ENCODE results near the gene CACNA1B.

The CACNA1B gene

DNA sequence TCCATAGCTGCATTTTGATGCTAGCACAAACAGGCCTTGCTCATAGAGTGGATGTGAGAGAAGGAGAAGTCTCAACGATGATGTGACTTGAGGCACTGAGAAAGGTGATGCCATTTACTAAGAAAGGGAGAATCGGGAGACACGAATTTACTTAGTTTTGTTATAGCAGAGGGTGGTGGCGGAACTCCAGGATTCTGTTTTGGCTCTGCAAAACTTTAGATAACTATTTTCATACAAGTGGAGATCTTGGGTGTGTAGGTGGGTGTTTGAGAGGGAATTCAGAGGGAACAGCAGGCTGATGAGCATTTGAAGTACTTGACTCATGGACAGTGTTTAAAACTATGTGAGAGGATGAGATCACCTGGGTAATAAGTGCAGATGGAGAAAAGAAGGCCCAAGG is 43.2 kb downstream of the CACNA1B start:
- Histone ChIP-seq H3K36me3 (ENCODE audit: control insufficient read depth in 1 of 2, insufficient read depth in 2 of 2, low read length in 2 of 2) (no peaks in the 10 kb centered on the region), H3K9ac (ENCODE audit: low read depth in 1 of 2, low read length in 2 of 2) (no peak overlapping the region), H3K27ac (ENCODE audit: low read depth, low read length) (no peak overlapping the region)

DNA sequence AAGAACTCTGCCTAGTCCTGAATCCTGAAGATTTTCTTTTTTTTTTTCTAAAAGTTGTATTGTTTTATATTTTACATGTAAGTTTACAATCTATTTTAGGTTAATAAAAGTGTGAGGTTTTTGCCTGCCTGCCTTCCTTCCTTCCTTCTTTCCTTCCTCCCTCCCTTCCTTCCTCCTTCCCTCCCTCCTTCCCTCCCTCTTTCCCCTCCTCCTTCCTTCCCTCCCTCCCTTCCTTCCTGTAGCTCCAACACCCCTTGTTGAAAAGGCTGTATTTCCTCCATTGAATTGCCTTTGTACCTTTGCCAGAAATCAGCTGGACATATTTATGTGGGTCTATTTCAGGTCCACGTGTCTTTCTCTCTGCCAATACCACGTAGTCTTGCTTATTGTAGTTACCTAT is 46.6 kb downstream of the CACNA1B start:
- Histone ChIP-seq H3K27me3 (ENCODE audit: control insufficient read depth in 1 of 2, insufficient read depth in 2 of 2, low read length in 2 of 2) (no peaks in the 10 kb centered on the region), H3K9ac (ENCODE audit: low read depth in 1 of 2, low read length in 2 of 2) (no peak overlapping the region), H3K36me3 (ENCODE audit: control insufficient read depth in 1 of 2, insufficient read depth in 2 of 2, low read length in 2 of 2) (no peaks in the 10 kb centered on the region), H3K27ac (ENCODE audit: low read depth, low read length) (no peak overlapping the region), H3K4me3 (ENCODE audit: low read depth in 1 of 2, low read length in 2 of 2) (no peak overlapping the region), H3K9me3 (ENCODE audit: control insufficient read depth in 1 of 2, low read length in 2 of 2) (peaks cover 0 to 8% of the 10 kb centered on the region in 2 donors), H3K4me1 (ENCODE audit: control insufficient read depth in 1 of 2, insufficient read depth in 2 of 2, low read length in 2 of 2) (no peaks in the 10 kb centered on the region)

More for the DNA sequence above, 43.2 kb downstream of the CACNA1B start:
- no peaks in the 10 kb centered on the region for H3K9me3 ChIP-seq (ENCODE audit: control insufficient read depth in 1 of 2, low read length in 2 of 2)
- H3K4me3 ChIP-seq (ENCODE audit: low read depth in 1 of 2, low read length in 2 of 2) = no peak overlapping the region
- H3K27me3 ChIP-seq (ENCODE audit: control insufficient read depth in 1 of 2, insufficient read depth in 2 of 2, low read length in 2 of 2) = no peaks in the 10 kb centered on the region
- no peaks in the 10 kb centered on the region for H3K4me1 ChIP-seq (ENCODE audit: control insufficient read depth in 1 of 2, insufficient read depth in 2 of 2, low read length in 2 of 2)

DNA sequence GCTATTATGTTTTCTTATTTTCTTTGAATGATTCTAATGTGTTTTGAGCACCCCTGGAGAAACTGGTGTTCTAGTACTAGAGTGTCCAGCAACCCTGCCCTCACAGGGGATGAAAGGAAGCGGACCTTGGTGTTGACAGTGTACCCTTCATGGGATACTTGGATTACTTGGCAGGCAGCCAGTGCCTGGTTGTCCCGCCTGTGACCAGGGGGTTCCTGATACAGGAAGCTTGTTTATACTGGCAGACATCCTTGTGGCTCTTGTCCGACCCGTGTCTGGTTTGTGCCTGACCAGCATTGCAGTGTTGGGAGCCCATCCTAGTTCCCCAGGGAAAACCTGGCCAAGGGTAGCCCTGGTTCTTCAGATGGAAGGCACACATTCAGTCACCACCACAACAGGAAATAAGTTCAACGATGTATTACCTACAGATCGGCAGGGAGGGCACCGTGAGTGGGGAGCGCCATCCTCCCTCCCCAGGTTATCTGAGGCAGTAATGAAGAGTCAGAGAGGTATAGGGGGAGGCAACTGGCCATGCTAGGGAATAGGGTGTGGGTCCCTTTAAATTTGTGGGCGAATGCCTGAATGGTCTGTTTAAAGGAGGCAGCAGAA is 47.3 kb downstream of the CACNA1B start:
- Histone ChIP-seq H3K27ac (ENCODE audit: low read depth, low read length) (no peak overlapping the region), H3K9ac (ENCODE audit: low read depth in 1 of 2, low read length in 2 of 2) (no peak overlapping the region), H3K4me3 (ENCODE audit: low read depth in 1 of 2, low read length in 2 of 2) (no peak overlapping the region), H3K4me1 (ENCODE audit: control insufficient read depth in 1 of 2, insufficient read depth in 2 of 2, low read length in 2 of 2) (no peaks in the 10 kb centered on the region), H3K36me3 (ENCODE audit: control insufficient read depth in 1 of 2, insufficient read depth in 2 of 2, low read length in 2 of 2) (no peaks in the 10 kb centered on the region), H3K27me3 (ENCODE audit: control insufficient read depth in 1 of 2, insufficient read depth in 2 of 2, low read length in 2 of 2) (no peaks in the 10 kb centered on the region), H3K9me3 (ENCODE audit: control insufficient read depth in 1 of 2, low read length in 2 of 2) (peaks cover 0 to 8% of the 10 kb centered on the region in 2 donors)

DNA sequence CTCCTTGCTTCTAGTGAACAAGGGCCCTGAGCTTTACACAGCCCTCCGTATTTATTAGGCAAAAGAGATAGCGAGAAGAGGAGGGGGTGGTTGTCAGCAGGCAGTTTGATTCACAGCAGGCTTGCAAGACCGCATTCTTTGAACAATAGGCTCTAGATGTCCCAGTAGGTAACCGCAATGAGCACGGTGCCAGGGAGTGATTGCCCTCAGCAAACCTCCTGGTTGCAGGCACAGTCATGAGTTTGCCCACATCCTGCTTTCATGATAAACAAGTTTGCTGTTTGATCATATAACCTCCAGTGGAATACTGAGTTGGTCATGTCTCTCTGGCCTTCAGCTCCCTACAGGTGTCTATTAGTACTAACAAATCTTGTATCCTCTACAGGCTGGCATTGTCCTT is 66.1 kb downstream of the CACNA1B start:
- Histone ChIP-seq H3K9ac (ENCODE audit: low read depth in 1 of 2, low read length in 2 of 2) (no peak overlapping the region), H3K4me1 (ENCODE audit: control insufficient read depth in 1 of 2, insufficient read depth in 2 of 2, low read length in 2 of 2) (no peaks in the 10 kb centered on the region), H3K36me3 (ENCODE audit: control insufficient read depth in 1 of 2, insufficient read depth in 2 of 2, low read length in 2 of 2) (no peaks in the 10 kb centered on the region), H3K27ac (ENCODE audit: low read depth, low read length) (no peak overlapping the region), H3K27me3 (ENCODE audit: control insufficient read depth in 1 of 2, insufficient read depth in 2 of 2, low read length in 2 of 2) (no peaks in the 10 kb centered on the region), H3K4me3 (ENCODE audit: low read depth in 1 of 2, low read length in 2 of 2) (no peak overlapping the region), H3K9me3 (ENCODE audit: control insufficient read depth in 1 of 2, low read length in 2 of 2) (peaks cover 12 to 20% of the 10 kb centered on the region in 2 donors)

DNA sequence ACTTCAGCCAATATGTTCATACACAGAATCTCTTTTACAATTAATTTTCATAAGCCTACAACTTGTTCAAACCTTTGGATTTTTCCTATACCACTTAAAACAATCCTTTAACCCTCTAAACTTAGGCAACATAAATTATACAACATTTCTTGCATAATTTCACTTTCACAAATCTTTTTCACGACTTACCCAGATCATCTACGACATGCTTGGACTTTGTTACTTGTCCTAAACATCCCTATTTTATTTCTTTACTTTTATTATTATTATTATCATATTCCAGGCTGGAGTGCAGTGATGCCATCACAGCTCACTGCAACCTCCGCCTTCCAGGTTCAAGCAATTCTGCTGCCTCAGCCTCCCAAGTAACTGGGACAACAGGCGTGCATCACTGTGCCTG is 68.0 kb downstream of the CACNA1B start:
- Histone ChIP-seq H3K27ac (ENCODE audit: low read depth, low read length) (no peak overlapping the region), H3K9ac (ENCODE audit: low read depth in 1 of 2, low read length in 2 of 2) (no peak overlapping the region), H3K27me3 (ENCODE audit: control insufficient read depth in 1 of 2, insufficient read depth in 2 of 2, low read length in 2 of 2) (no peaks in the 10 kb centered on the region), H3K4me3 (ENCODE audit: low read depth in 1 of 2, low read length in 2 of 2) (no peak overlapping the region), H3K4me1 (ENCODE audit: control insufficient read depth in 1 of 2, insufficient read depth in 2 of 2, low read length in 2 of 2) (no peaks in the 10 kb centered on the region), H3K9me3 (ENCODE audit: control insufficient read depth in 1 of 2, low read length in 2 of 2) (peaks cover 12 to 20% of the 10 kb centered on the region in 2 donors), H3K36me3 (ENCODE audit: control insufficient read depth in 1 of 2, insufficient read depth in 2 of 2, low read length in 2 of 2) (no peaks in the 10 kb centered on the region)

DNA sequence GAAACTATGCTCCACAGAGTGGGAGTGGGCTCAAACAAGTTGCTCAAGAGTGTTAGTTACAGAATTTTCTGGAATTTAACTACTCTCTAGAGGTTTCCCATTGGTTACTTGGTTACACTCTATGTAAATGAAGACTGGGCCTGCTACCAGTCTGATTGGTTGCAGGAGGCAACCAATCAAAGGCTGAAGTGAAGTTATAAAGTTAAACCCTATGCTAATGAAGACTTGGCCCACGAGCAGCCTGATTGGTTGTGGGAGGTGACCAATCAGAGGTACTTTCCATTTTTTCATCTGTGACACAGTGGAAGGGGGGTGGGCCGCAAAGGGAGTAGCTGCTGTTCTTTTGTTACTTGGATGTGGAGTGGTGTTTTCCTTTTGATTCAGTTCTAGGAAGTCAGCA is 69.4 kb downstream of the CACNA1B start:
- Histone ChIP-seq H3K4me3 (ENCODE audit: low read depth in 1 of 2, low read length in 2 of 2) (no peak overlapping the region), H3K4me1 (ENCODE audit: control insufficient read depth in 1 of 2, insufficient read depth in 2 of 2, low read length in 2 of 2) (no peaks in the 10 kb centered on the region), H3K27me3 (ENCODE audit: control insufficient read depth in 1 of 2, insufficient read depth in 2 of 2, low read length in 2 of 2) (no peaks in the 10 kb centered on the region), H3K27ac (ENCODE audit: low read depth, low read length) (no peak overlapping the region), H3K9me3 (ENCODE audit: control insufficient read depth in 1 of 2, low read length in 2 of 2) (peaks cover 12 to 20% of the 10 kb centered on the region in 2 donors), H3K36me3 (ENCODE audit: control insufficient read depth in 1 of 2, insufficient read depth in 2 of 2, low read length in 2 of 2) (no peaks in the 10 kb centered on the region), H3K9ac (ENCODE audit: low read depth in 1 of 2, low read length in 2 of 2) (no peak overlapping the region)

DNA sequence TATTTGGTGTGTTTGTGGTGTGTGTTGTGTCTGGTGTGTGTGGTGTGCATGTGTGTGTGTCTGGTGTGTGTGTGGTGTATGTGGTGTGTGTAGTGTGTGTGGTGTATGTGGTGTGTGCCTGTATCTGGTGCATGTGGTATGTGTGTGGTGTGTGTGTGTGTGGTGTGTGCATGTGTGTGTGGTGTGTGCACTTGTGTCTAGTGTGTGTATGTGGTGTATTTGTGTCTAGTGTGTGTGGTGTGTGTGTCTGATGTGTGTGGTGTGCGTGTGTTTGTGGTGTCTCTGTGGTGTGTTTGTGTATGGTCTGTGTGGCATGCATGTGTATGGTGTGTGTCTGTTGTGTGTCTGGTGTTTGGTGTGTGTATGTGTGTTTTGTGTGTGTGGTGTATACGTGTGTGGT is 71.1 kb downstream of the CACNA1B start:
- H3K9ac ChIP-seq (ENCODE audit: low read depth in 1 of 2, low read length in 2 of 2) = no peak overlapping the region
- no peaks in the 10 kb centered on the region for H3K27me3 ChIP-seq (ENCODE audit: control insufficient read depth in 1 of 2, insufficient read depth in 2 of 2, low read length in 2 of 2)
- H3K4me1 ChIP-seq (ENCODE audit: control insufficient read depth in 1 of 2, insufficient read depth in 2 of 2, low read length in 2 of 2) = no peaks in the 10 kb centered on the region
- no peak overlapping the region for H3K4me3 ChIP-seq (ENCODE audit: low read depth in 1 of 2, low read length in 2 of 2)
- no peak overlapping the region for H3K27ac ChIP-seq (ENCODE audit: low read depth, low read length)
- peaks cover 12 to 19% of the 10 kb centered on the region in 2 donors for H3K9me3 ChIP-seq (ENCODE audit: control insufficient read depth in 1 of 2, low read length in 2 of 2)
- no peaks in the 10 kb centered on the region for H3K36me3 ChIP-seq (ENCODE audit: control insufficient read depth in 1 of 2, insufficient read depth in 2 of 2, low read length in 2 of 2)

DNA sequence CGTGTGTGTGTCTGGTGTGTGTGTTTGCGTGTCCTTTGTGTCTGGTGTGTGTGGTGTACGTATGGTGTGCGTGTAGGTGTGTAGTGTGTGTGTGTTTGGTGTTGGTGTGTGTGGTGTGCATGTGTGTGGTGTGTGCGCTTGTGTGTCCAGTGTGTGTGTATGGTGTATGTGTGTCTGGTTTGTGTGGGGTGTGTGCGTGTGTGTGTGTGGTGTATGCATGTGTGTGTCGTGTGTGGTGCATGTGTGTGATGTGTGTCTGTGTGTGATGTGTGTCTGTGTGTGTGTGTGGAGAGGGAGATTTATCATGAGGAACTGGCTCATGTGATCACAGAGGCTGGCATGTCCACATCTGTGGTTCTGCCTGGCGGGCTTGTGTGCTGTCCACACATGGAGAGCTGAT is 71.7 kb downstream of the CACNA1B start:
- H3K27me3 ChIP-seq (ENCODE audit: control insufficient read depth in 1 of 2, insufficient read depth in 2 of 2, low read length in 2 of 2) = no peaks in the 10 kb centered on the region
- no peak overlapping the region for H3K9ac ChIP-seq (ENCODE audit: low read depth in 1 of 2, low read length in 2 of 2)
- H3K36me3 ChIP-seq (ENCODE audit: control insufficient read depth in 1 of 2, insufficient read depth in 2 of 2, low read length in 2 of 2) = no peaks in the 10 kb centered on the region
- H3K4me3 ChIP-seq (ENCODE audit: low read depth in 1 of 2, low read length in 2 of 2) = no peak overlapping the region
- peaks cover 12% of the 10 kb centered on the region in 2 donors for H3K9me3 ChIP-seq (ENCODE audit: control insufficient read depth in 1 of 2, low read length in 2 of 2)
- no peaks in the 10 kb centered on the region for H3K4me1 ChIP-seq (ENCODE audit: control insufficient read depth in 1 of 2, insufficient read depth in 2 of 2, low read length in 2 of 2)
- H3K27ac ChIP-seq (ENCODE audit: low read depth, low read length) = no peak overlapping the region

DNA sequence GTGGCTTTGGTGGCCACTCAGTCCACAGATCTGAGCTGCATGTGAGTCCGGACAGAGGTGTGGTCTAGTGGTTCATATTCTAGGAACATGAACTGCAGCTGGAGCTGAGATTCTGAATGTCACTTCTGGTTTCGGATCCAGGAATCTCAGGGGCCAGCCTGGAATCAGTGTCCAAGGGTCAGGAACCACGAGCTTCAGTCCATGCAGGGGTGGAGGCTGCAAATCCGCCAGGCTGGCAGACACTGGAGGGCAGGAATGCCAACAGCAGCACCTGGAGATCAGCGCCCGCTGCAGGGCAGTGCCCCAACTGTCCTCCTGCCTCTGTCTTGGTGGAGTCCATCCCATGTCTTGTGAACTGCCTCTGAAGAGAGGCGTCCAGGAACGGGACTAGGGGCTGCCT is 73.5 kb downstream of the CACNA1B start:
- no peak overlapping the region for H3K9ac ChIP-seq (ENCODE audit: low read depth in 1 of 2, low read length in 2 of 2)
- H3K27ac ChIP-seq (ENCODE audit: low read depth, low read length) = no peak overlapping the region
- no peaks in the 10 kb centered on the region for H3K4me1 ChIP-seq (ENCODE audit: control insufficient read depth in 1 of 2, insufficient read depth in 2 of 2, low read length in 2 of 2)
- H3K9me3 ChIP-seq (ENCODE audit: control insufficient read depth in 1 of 2, low read length in 2 of 2) = peaks cover 0 to 4% of the 10 kb centered on the region in 2 donors
- H3K27me3 ChIP-seq (ENCODE audit: control insufficient read depth in 1 of 2, insufficient read depth in 2 of 2, low read length in 2 of 2) = no peaks in the 10 kb centered on the region
- no peaks in the 10 kb centered on the region for H3K36me3 ChIP-seq (ENCODE audit: control insufficient read depth in 1 of 2, insufficient read depth in 2 of 2, low read length in 2 of 2)
- H3K4me3 ChIP-seq (ENCODE audit: low read depth in 1 of 2, low read length in 2 of 2) = no peak overlapping the region

DNA sequence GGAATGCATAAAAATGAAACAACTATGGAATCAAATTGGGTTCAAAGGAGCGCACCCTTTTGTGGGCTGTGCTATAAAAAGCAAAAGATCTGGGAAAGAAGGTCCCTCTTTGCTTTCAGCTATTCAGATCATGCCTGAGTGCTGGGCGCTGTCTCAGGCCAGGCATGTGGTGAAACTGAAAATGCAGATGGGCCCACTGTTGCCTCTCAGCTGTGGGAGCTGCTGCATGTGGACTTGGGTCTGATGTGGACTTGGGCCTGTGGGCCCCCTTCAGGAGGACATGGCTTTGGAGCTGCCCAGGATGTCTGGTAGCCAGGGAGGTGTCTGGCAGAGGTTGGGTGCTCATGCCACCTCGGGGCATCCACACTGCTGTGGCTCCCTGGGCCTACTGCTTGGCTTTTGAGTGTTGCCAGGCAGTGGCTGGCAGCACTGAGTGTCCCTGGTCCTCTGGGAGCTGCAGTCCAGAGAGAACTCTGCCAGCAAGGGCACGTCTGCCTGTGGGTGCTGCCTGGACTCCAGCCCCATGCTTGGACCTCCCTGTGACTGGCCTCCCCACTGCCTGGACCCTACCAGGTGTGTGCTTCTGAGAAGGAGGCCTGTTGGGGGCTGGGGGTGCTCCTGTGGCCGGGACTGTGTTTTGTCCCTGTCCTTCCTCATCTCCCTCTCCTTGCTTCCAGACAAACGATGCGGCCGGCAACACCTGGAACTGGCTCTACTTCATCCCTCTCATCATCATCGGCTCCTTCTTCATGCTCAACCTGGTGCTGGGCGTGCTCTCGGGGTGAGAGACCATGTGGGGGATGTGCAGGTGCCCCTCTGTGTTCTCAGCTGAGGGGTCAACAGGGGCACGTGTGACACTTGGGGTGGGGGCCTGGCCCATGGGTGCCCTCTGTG is 74.3 kb downstream of the CACNA1B start:
- Histone ChIP-seq H3K4me3 (ENCODE audit: low read depth in 1 of 2, low read length in 2 of 2) (no peak overlapping the region), H3K4me1 (ENCODE audit: control insufficient read depth in 1 of 2, insufficient read depth in 2 of 2, low read length in 2 of 2) (no peaks in the 10 kb centered on the region), H3K9me3 (ENCODE audit: control insufficient read depth in 1 of 2, low read length in 2 of 2) (peaks cover 0 to 3% of the 10 kb centered on the region in 2 donors), H3K27me3 (ENCODE audit: control insufficient read depth in 1 of 2, insufficient read depth in 2 of 2, low read length in 2 of 2) (no peaks in the 10 kb centered on the region), H3K27ac (ENCODE audit: low read depth, low read length) (no peak overlapping the region), H3K9ac (ENCODE audit: low read depth in 1 of 2, low read length in 2 of 2) (no peak overlapping the region), H3K36me3 (ENCODE audit: control insufficient read depth in 1 of 2, insufficient read depth in 2 of 2, low read length in 2 of 2) (no peaks in the 10 kb centered on the region)

Measured in duodenal mucosa (tissue), 2 donors.